ENCODE measurements around the gene SMIM15. TPM values are rescaled to one million over a fixed set of nuclear protein-coding genes. Genes with fewer than 3 reads are reported as not detected.
A peak's percentile ranks its signal among the peaks of the same experiment; 100 is the strongest.
"Not testable (repeated sequence)": the region's sequence is repeated elsewhere in the genome, so short reads cannot be mapped to it uniquely, and the experiment has no call there.

Gene SMIM15
- total and polyA plus RNA-seq, 2 of the 13 experiments (the other 11 are each of a cell fraction or from before 2014, with no cell fraction given), result 12.7 to 58.2 TPM

DNA sequence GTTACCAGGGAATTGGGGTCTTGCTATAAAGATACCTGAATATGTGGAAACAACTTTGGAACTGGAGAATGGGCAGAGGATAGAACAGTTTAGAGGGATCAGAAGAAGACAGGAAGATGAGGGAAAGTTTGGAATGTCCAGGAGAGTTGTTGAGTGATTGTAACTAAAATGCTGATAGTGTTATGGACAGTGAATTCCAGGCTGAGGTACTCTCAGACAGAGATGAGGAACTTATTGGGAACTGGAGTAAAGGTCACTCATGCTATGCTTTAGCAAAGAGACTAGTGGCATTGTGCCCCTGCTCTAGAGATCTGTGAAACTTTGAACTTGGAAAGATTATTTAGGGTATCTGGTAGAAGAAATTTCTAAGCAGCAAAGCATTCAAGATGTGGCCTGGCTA lies 25.1 kb upstream of the SMIM15 start:
- TF ChIP-seq PPARG (CRISPR knock-in tag; conservative IDR thresholded peaks at IDR 0.05), result peak; percentile 56; the same call in 1 of the 2 replicates
- H2AFZ ChIP-seq (ENCODE audit: low read length); in situ Hi-C loops (cut with HindIII; ENCODE audit: extremely low pct_ligation_motif_present, low pct_unique_long_range_greater_than_20kb); ATAC-seq; H3K27me3 ChIP-seq (ENCODE audit: control insufficient read depth in 1 of 2, insufficient read depth in 2 of 2, low read length in 2 of 2); DNase-seq (ENCODE audit: low spot score); FAIRE-seq; H3K4me2 ChIP-seq (ENCODE audit: low read depth, low read length); H3K9ac ChIP-seq (ENCODE audit: insufficient read depth, low read depth, low read length); H3K4me1 ChIP-seq (ENCODE audit: insufficient read depth, low read length); H3K4me3 ChIP-seq (replicated peaks in 1 of 3; ENCODE audit: insufficient read depth in 1 of 3, low read depth in 2 of 3, low read length in 3 of 3); H4K20me1 ChIP-seq (ENCODE audit: insufficient read depth, low read length); intact Hi-C loops (cut with micrococcal nuclease; ENCODE audit: unreplicated experiment); H3K36me3 ChIP-seq (replicated peaks in 1 of 2; ENCODE audit: control insufficient read depth in 1 of 2, insufficient read depth in 2 of 2, low read length in 2 of 2); CTCF ChIA-PET (ENCODE audit: low intra/inter-chr PET ratio, low total read pairs); H3K27ac ChIP-seq (ENCODE audit: extremely low read length, insufficient read depth, low read length); H3K9me3 ChIP-seq (ENCODE audit: low read length); H3K79me2 ChIP-seq (ENCODE audit: insufficient read depth, low read length); POLR2A ChIA-PET; BruUV-seq (replicated peaks): not testable (repeated sequence)

- ATAC-seq (no peak), FAIRE-seq (no peak), DNase-seq (ENCODE audit: low spot score) (no peak)
- intact Hi-C loops (cut with micrococcal nuclease; ENCODE audit: unreplicated experiment) (no loop called here), in situ Hi-C loops (cut with HindIII; ENCODE audit: extremely low pct_ligation_motif_present, low pct_unique_long_range_greater_than_20kb) (no loop called here)
- H3K36me3 ChIP-seq (replicated peaks in 1 of 2; ENCODE audit: control insufficient read depth in 1 of 2, insufficient read depth in 2 of 2, low read length in 2 of 2), result no peaks in the 10 kb centered on the region
- no peak overlapping the region for H3K9ac ChIP-seq (ENCODE audit: insufficient read depth, low read depth, low read length)
- 47% methylated on average over 2 of the region's 2 CpGs for WGBS (ENCODE audit: low lambda C conversion rate)
- no peak overlapping the region for H3K27ac ChIP-seq (ENCODE audit: extremely low read length, insufficient read depth, low read length)
- H3K4me1 ChIP-seq (ENCODE audit: insufficient read depth, low read length), result no peaks in the 10 kb centered on the region
- no peak overlapping the region for H3K4me3 ChIP-seq (replicated peaks in 1 of 3; ENCODE audit: insufficient read depth in 1 of 3, low read depth in 2 of 3, low read length in 3 of 3)
- ChIA-PET POLR2A (no interaction called here), CTCF (ENCODE audit: low intra/inter-chr PET ratio, low total read pairs) (no interaction called here)
- no peaks in the 10 kb centered on the region for H4K20me1 ChIP-seq (ENCODE audit: insufficient read depth, low read length)
- no peaks in the 10 kb centered on the region for H3K79me2 ChIP-seq (ENCODE audit: insufficient read depth, low read length)
- H3K4me2 ChIP-seq (ENCODE audit: low read depth, low read length), result no peak overlapping the region
- BruUV-seq (replicated peaks), result no TSS peak
- H2AFZ ChIP-seq (ENCODE audit: low read length), result no peak overlapping the region
- H3K9me3 ChIP-seq (ENCODE audit: low read length), result no peaks in the 10 kb centered on the region
- no peaks in the 10 kb centered on the region for H3K27me3 ChIP-seq (ENCODE audit: control insufficient read depth in 1 of 2, insufficient read depth in 2 of 2, low read length in 2 of 2)
- TF ChIP-seq TOPORS (CRISPR knock-in tag; IDR thresholded peaks at IDR 0.05) (no peak), POGK (CRISPR knock-in tag; conservative IDR thresholded peaks at IDR 0.05) (no peak), KAT2B (IDR thresholded peaks at IDR 0.05; ENCODE audit: borderline replicate concordance, low read depth, low read length) (no peak), ZNF446 (CRISPR knock-in tag; IDR thresholded peaks at IDR 0.05) (no peak), ZNF251 (CRISPR knock-in tag; IDR thresholded peaks at IDR 0.05) (no peak), ZNF746 (CRISPR knock-in tag; IDR thresholded peaks at IDR 0.05) (no peak), ZNF709 (CRISPR knock-in tag; IDR thresholded peaks at IDR 0.05) (no peak), CEBPB (IDR thresholded peaks at IDR 0.05; ENCODE audit: borderline replicate concordance, low read depth, low read length) (no peak), NCOR1 (IDR thresholded peaks at IDR 0.05; ENCODE audit: borderline replicate concordance, low read length) (no peak), ZNF556 (CRISPR knock-in tag; IDR thresholded peaks at IDR 0.05; ENCODE audit: borderline replicate concordance) (no peak), ZFAT (CRISPR knock-in tag; conservative IDR thresholded peaks at IDR 0.05) (no peak)
- TF ChIP-seq, protein P1, sequence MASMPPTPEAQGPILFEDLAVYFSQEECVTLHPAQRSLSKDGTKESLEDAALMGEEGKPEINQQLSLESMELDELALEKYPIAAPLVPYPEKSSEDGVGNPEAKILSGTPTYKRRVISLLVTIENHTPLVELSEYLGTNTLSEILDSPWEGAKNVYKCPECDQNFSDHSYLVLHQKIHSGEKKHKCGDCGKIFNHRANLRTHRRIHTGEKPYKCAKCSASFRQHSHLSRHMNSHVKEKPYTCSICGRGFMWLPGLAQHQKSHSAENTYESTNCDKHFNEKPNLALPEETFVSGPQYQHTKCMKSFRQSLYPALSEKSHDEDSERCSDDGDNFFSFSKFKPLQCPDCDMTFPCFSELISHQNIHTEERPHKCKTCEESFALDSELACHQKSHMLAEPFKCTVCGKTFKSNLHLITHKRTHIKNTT (CRISPR knock-in tag; IDR thresholded peaks at IDR 0.05), result no peak
These were observed 24.4 kb upstream of the SMIM15 start for GRCh38 chr5:61186634-61187033.
